Body of pancreas (tissue), 4 donors: Measurements from ENCODE around the gene TTC17. TPM values are rescaled to one million over a fixed set of nuclear protein-coding genes. Genes with fewer than 3 reads are reported as not detected.
A peak's percentile ranks its signal among the peaks of the same experiment; 100 is the strongest.

Source experiments
- ATAC-seq: fragments of 150-250 bp; one replicate; pipeline ENCODE4 v1.9.1; 2016
- DNase-seq, 4 donors: peaks; one replicate each; pipeline ENCODE4 v3.0.0-alpha.2; 2019
- H3K27ac ChIP-seq, 4 donors: fragments of 200-600 bp; sonication (generic); 1 replicate in 3 of 4; 2 replicates in 1 of 4; pipeline versions ENCODE4 v1.5.1 to v1.6.1; 2016 to 2019; ENCODE audit warnings: mild to moderate bottlenecking in 1 of 4, mixed read lengths in 1 of 4, moderate library complexity in 1 of 4
- H3K27me3 ChIP-seq, 2 donors: fragments of 200-600 bp; sonication (generic); one replicate each; pipeline ENCODE4 v1.6.0; 2016; ENCODE audit warnings: mild to moderate bottlenecking in 1 of 2
- H3K36me3 ChIP-seq, 2 donors: fragments of 200-600 bp; sonication (generic); replicated peaks in 1 of 2; 2 replicates each; pipeline ENCODE4 v1.5.1; 2016; ENCODE audit warnings: low read depth in 2 of 2; ENCODE audit not compliant: insufficient read depth in 1 of 2
- H3K4me1 ChIP-seq: fragments of 200-600 bp; sonication (generic); one replicate; pipeline ENCODE4 v1.6.0; 2016
- H3K4me3 ChIP-seq, 2 donors: fragments of 200-600 bp; sonication (generic); 1 replicate in 1 of 2; 2 replicates in 1 of 2; pipeline ENCODE4 v1.5.1; 2016 to 2019
- H3K9me3 ChIP-seq, 3 donors: fragments of 200-600 bp; sonication (generic); 1 replicate in 2 of 3; 2 replicates in 1 of 3; pipeline ENCODE4 v1.5.1; 2016
- CTCF ChIP-seq, 7 experiments: fragments of 450-650 bp in 4 of 7; fragments of 200-600 bp in 3 of 7; sonication (generic) in 3 of 7; IDR thresholded peaks; one replicate each; pipeline ENCODE4 v1.5.1; 2016 to 2019; ENCODE audit warnings: antibody characterized with exemption in 7 of 7
- POLR2A ChIP-seq, 3 donors: fragments of 450-650 bp; IDR thresholded peaks; one replicate each; pipeline ENCODE4 v1.6.1; 2016; ENCODE audit warnings: antibody characterized with exemption in 3 of 3, mild to moderate bottlenecking in 2 of 3
- WGBS, 2 donors: methylation state at CpG; one replicate each; pipeline ENCODE4 v1.1.5; 2017; 5-methylcytosine and 5-hydroxymethylcytosine counted together
- intact Hi-C: fragments of 100-400 bp; cut with DNase I; formaldehyde crosslinking; loops from one replicate; pipeline ENCODE4 v1.15.1; 2023
- total RNA-seq, 2 donors: library from RNA; depleted of rRNA; stranded (reverse); fragments of >200 nt; gene quantifications; one replicate each; pipeline ENCODE4 v1.1.0, GENCODE V29; 2016

The TTC17 gene
- total RNA-seq, 2 donors from 2014 or later, result 99.1 to 195 TPM

GRCh38 chr11:43367382-43368178 is 8.9 kb downstream of the TTC17 start:
- ATAC-seq, result peak; percentile 24

GRCh38 chr11:43376065-43376464 is 17.3 kb downstream of the TTC17 start:
- no peak overlapping the region for H3K4me3 ChIP-seq
- WGBS, 2 donors, result 96 to 98% methylated on average over 2 of the region's 2 CpGs
- H3K27me3 ChIP-seq, result no peaks in the 10 kb centered on the region
- H3K36me3 ChIP-seq, result no peaks in the 10 kb centered on the region
- TF ChIP-seq CTCF (IDR thresholded peaks at IDR 0.05), result no peak
- no peak for TF ChIP-seq POLR2A (IDR thresholded peaks at IDR 0.05)
- DNase-seq (no peak), ATAC-seq (no peak)
- no peaks in the 10 kb centered on the region for H3K9me3 ChIP-seq
- peaks cover 31% of the 10 kb centered on the region for H3K4me1 ChIP-seq
- no peak overlapping the region for H3K27ac ChIP-seq
- intact Hi-C loops, result no loop called here

More at GRCh38 chr11:43367382-43368178, 8.9 kb downstream of the TTC17 start:
- H3K4me3 ChIP-seq, result no peak overlapping the region
- 38 to 39% methylated on average over 7 of the region's 7 CpGs for WGBS, 2 donors
- H3K27ac ChIP-seq, result no peak overlapping the region
- no peaks in the 10 kb centered on the region for H3K9me3 ChIP-seq
- no peak for TF ChIP-seq CTCF (IDR thresholded peaks at IDR 0.05)
- H3K36me3 ChIP-seq, result no peaks in the 10 kb centered on the region
- H3K4me1 ChIP-seq, result peaks cover 32% of the 10 kb centered on the region
- no peak for DNase-seq
- H3K27me3 ChIP-seq, result no peaks in the 10 kb centered on the region
- intact Hi-C loops, result no loop called here

- no peaks in the 10 kb centered on the region for H3K36me3 ChIP-seq
- no peak for TF ChIP-seq CTCF (IDR thresholded peaks at IDR 0.05)
- no peak for TF ChIP-seq POLR2A (IDR thresholded peaks at IDR 0.05)
- no peaks in the 10 kb centered on the region for H3K27me3 ChIP-seq
- intact Hi-C loops, result no loop called here
- peaks cover 31% of the 10 kb centered on the region for H3K4me1 ChIP-seq
- H3K9me3 ChIP-seq, result no peaks in the 10 kb centered on the region
- ATAC-seq (no peak), DNase-seq (no peak)
- 46 to 61% methylated on average over 2 of the region's 2 CpGs for WGBS, 2 donors
- H3K4me3 ChIP-seq, result no peak overlapping the region
- no peak overlapping the region for H3K27ac ChIP-seq
These were observed 17.9 kb downstream of the TTC17 start for GRCh38 chr11:43376594-43376993.

GRCh38 chr11:43377389-43377788 is 18.7 kb downstream of the TTC17 start:
- Histone ChIP-seq H3K36me3 (no peaks in the 10 kb centered on the region), H3K4me1 (peaks cover 31% of the 10 kb centered on the region), H3K9me3 (no peaks in the 10 kb centered on the region), H3K27ac (no peak overlapping the region), H3K27me3 (no peaks in the 10 kb centered on the region), H3K4me3 (no peak overlapping the region)
- no peak for DNase-seq
- TF ChIP-seq POLR2A (IDR thresholded peaks at IDR 0.05), result no peak
- no peak for TF ChIP-seq CTCF (IDR thresholded peaks at IDR 0.05)
- intact Hi-C loops, result no loop called here
- ATAC-seq, result no peak

- H3K36me3 ChIP-seq, result no peaks in the 10 kb centered on the region
- intact Hi-C loops, result no loop called here
- H3K27ac ChIP-seq, result no peak overlapping the region
- 79 to 89% methylated on average over 3 of the region's 3 CpGs for WGBS, 2 donors
- DNase-seq (no peak), ATAC-seq (no peak)
- TF ChIP-seq POLR2A (IDR thresholded peaks at IDR 0.05), result no peak
- TF ChIP-seq CTCF (IDR thresholded peaks at IDR 0.05), result no peak
- H3K27me3 ChIP-seq, result no peaks in the 10 kb centered on the region
- H3K4me1 ChIP-seq, result peaks cover 31% of the 10 kb centered on the region
- H3K4me3 ChIP-seq, result no peak overlapping the region
- no peaks in the 10 kb centered on the region for H3K9me3 ChIP-seq
These were observed 20.2 kb downstream of the TTC17 start for GRCh38 chr11:43378897-43379296.
